DND-41 (cell line): Measurements from ENCODE around the gene TOR1A.

Experiments used
- ATAC-seq: fragments of 200-7000 bp; cut with Tn5 transposase; 3 replicates; pipeline ENCODE4 v1.9.1; 2021; ENCODE audit warnings: low read depth; ENCODE audit not compliant: insufficient read depth
- DNase-seq: peaks from one replicate; pipeline ENCODE4 v3.0.0-alpha.2; 2020
- H2AFZ ChIP-seq: 2 replicates; pipeline ENCODE4 v1.6.0; 2012; ENCODE audit warnings: low read depth, low read length
- H3K27ac ChIP-seq: 2 replicates; pipeline ENCODE4 v1.5.1; 2012; ENCODE audit warnings: low read length, inconsistent platforms
- H3K27me3 ChIP-seq: fragments of 200-600 bp; sonication (generic); 2 replicates; pipeline ENCODE4 v1.6.0; 2012; ENCODE audit warnings: low read length, mild to moderate bottlenecking, inconsistent platforms; ENCODE audit not compliant: insufficient read depth, poor library complexity
- H3K36me3 ChIP-seq: 2 replicates; pipeline ENCODE4 v1.5.1; 2012; ENCODE audit warnings: low read length, inconsistent platforms; ENCODE audit not compliant: insufficient read depth
- H3K4me1 ChIP-seq: 2 replicates; pipeline ENCODE4 v1.5.1; 2012; ENCODE audit warnings: mild to moderate bottlenecking, low read length; ENCODE audit not compliant: insufficient read depth
- H3K4me2 ChIP-seq: 2 replicates; pipeline ENCODE4 v1.6.0; 2012; ENCODE audit warnings: mild to moderate bottlenecking, moderate library complexity, low read length, inconsistent platforms; ENCODE audit not compliant: insufficient read depth
- H3K4me3 ChIP-seq, 2 experiments: fragments of 200-600 bp in 1 of 2; shearing (Covaris generic) in 1 of 2; 2 replicates each; pipeline ENCODE4 v1.5.1; 2012 to 2016; ENCODE audit warnings: inconsistent platforms in 2 of 2, low read length in 2 of 2, mild to moderate bottlenecking in 2 of 2, low read depth in 1 of 2, moderate library complexity in 1 of 2
- H3K79me2 ChIP-seq: 2 replicates; pipeline ENCODE4 v1.6.0; 2012; ENCODE audit warnings: low read length, inconsistent platforms; ENCODE audit not compliant: insufficient read depth
- H3K9ac ChIP-seq: 2 replicates; pipeline ENCODE4 v1.6.0; 2012; ENCODE audit warnings: low read depth, mild to moderate bottlenecking, inconsistent platforms, low read length, moderate library complexity
- H3K9me3 ChIP-seq: 2 replicates; pipeline ENCODE4 v1.5.1; 2012; ENCODE audit warnings: low read length, moderate library complexity, mild to moderate bottlenecking, inconsistent platforms; ENCODE audit not compliant: insufficient read depth, severe bottlenecking
- H4K20me1 ChIP-seq: 2 replicates; pipeline ENCODE4 v1.6.0; 2012; ENCODE audit warnings: low read length; ENCODE audit not compliant: insufficient read depth
- CTCF ChIP-seq: IDR thresholded peaks from 2 replicates; pipeline ENCODE4 v1.5.1; 2012; ENCODE audit warnings: borderline replicate concordance, low read length, moderate library complexity, mild to moderate bottlenecking; ENCODE audit not compliant: poor library complexity, severe bottlenecking; ENCODE audit errors: extremely low read depth
- EZH2 ChIP-seq: IDR thresholded peaks from 3 replicates; pipeline ENCODE4 v1.6.1; 2012; ENCODE audit warnings: borderline replicate concordance, low read depth, mild to moderate bottlenecking, moderate library complexity, low read length, inconsistent platforms; ENCODE audit not compliant: severe bottlenecking

TOR1A gene

GRCh38 chr9:129836311-129837007 is 12.5 kb upstream of the TOR1A start:
- peaks cover 77% of the 10 kb centered on the region for H3K79me2 ChIP-seq
- H3K9me3 ChIP-seq, result no peaks in the 10 kb centered on the region
- no peak for DNase-seq
- no peak for TF ChIP-seq CTCF
- peaks cover 31% of the 10 kb centered on the region for H3K4me1 ChIP-seq
- peaks cover 9% of the 10 kb centered on the region for H4K20me1 ChIP-seq
- H3K4me2 ChIP-seq, result peak overlapping the region; percentile 86
- H3K27ac ChIP-seq, result peak overlapping the region; percentile 66
- H3K9ac ChIP-seq, result peak overlapping the region; percentile 64
- H3K4me3 ChIP-seq, result peak overlapping the region; percentile 66 to 91; a peak in 3 of 4 replicates
- H3K36me3 ChIP-seq, result peaks cover 38% of the 10 kb centered on the region
- H3K27me3 ChIP-seq, result no peaks in the 10 kb centered on the region
- no peak overlapping the region for H2AFZ ChIP-seq
- ATAC-seq, result no peak

GRCh38 chr9:129835860-129836223 is 11.9 kb upstream of the TOR1A start:
- no peak for ATAC-seq
- DNase-seq, result no peak
- Histone ChIP-seq H3K9me3 (no peaks in the 10 kb centered on the region), H3K27ac (peak overlapping the region; percentile 66), H2AFZ (peak overlapping the region; percentile 49; the same call in 1 of the 2 replicates), H3K79me2 (peaks cover 73% of the 10 kb centered on the region), H3K27me3 (no peaks in the 10 kb centered on the region), H3K4me3 (peak overlapping the region; percentile 66 to 91), H3K4me2 (peak overlapping the region; percentile 86), H3K9ac (peak overlapping the region; percentile 64), H4K20me1 (peaks cover 9% of the 10 kb centered on the region), H3K36me3 (peaks cover 42% of the 10 kb centered on the region), H3K4me1 (peaks cover 31% of the 10 kb centered on the region)
- TF ChIP-seq EZH2 (no peak), CTCF (no peak)

- DNase-seq (peak; percentile 94), ATAC-seq (peak; percentile 93)
- no peaks in the 10 kb centered on the region for H3K27me3 ChIP-seq
- H3K4me3 ChIP-seq, result peak within 1 kb of the TSS; percentile 73 to 91
- H3K27ac ChIP-seq, result peak within 1 kb of the TSS; percentile 69
- peak within 1 kb of the TSS; percentile 75 for H2AFZ ChIP-seq
- H3K9ac ChIP-seq, result peak within 1 kb of the TSS; percentile 64
- no peaks in the 10 kb centered on the region for H3K9me3 ChIP-seq
- H3K79me2 ChIP-seq, result peaks cover 73% of the 10 kb centered on the region
- peak within 1 kb of the TSS; percentile 86 for H3K4me2 ChIP-seq
- H3K4me1 ChIP-seq, result peaks cover 31% of the 10 kb centered on the region
- peaks cover 46% of the 10 kb centered on the region for H3K36me3 ChIP-seq
- H4K20me1 ChIP-seq, result peaks cover 9% of the 10 kb centered on the region
- TF ChIP-seq CTCF (no peak), EZH2 (no peak)
These were observed 11.4 kb upstream of the TOR1A start, which contains the start of the genes C9orf78 and USP20 for GRCh38 chr9:129835128-129835859. TSS of gene C9orf78 (minus strand) at chr9:129835275. CDS start at chr9:129835221, 54 bp downstream. TSS of gene USP20 (plus strand) at chr9:129835458. CDS start at chr9:129852556, 17,098 bp downstream.
